HEK293T (cell line): ENCODE results near the gene NAALADL2.

Experiments used
- BHLHE40 ChIP-seq: fragments of 450-650 bp; IDR thresholded peaks from 2 replicates; pipeline ENCODE4 v1.6.1; 2016; ENCODE audit warnings: mild to moderate bottlenecking, moderate library complexity, borderline replicate concordance
- FOXA1 ChIP-seq: fragments of 450-650 bp; IDR thresholded peaks from 2 replicates; pipeline ENCODE4 v1.6.1; 2016; ENCODE audit warnings: mild to moderate bottlenecking
- PKNOX1 ChIP-seq: fragments of 450-650 bp; IDR thresholded peaks from 2 replicates; pipeline ENCODE4 v1.6.1; 2016
- SP1 ChIP-seq: fragments of 450-650 bp; IDR thresholded peaks from 2 replicates; pipeline ENCODE4 v1.6.1; 2017
- SUZ12 ChIP-seq: fragments of 450-650 bp; IDR thresholded peaks from 2 replicates; pipeline ENCODE4 v1.6.1; 2016; ENCODE audit warnings: mild to moderate bottlenecking

GRCh38 chr3:175443682-175444081 lies 584.5 kb downstream of the NAALADL2 start:
- TF ChIP-seq PKNOX1 (no peak), BHLHE40 (no peak), SUZ12 (no peak), SP1 (no peak), FOXA1 (no peak)
